GM12801 (cell line): Measurements from ENCODE around the gene CLPSL1.

ENCODE experiments used
- CTCF ChIP-seq: IDR thresholded peaks from one replicate; pipeline ENCODE4 v1.5.1; 2011; ENCODE audit warnings: control low read depth; ENCODE audit not compliant: insufficient read length; ENCODE audit errors: extremely low read depth

CLPSL1 gene

GRCh38 chr6:35737413-35738211 is 43.2 kb upstream of the CLPSL1 start:
- peak; percentile 61 for TF ChIP-seq CTCF

GRCh38 chr6:35739645-35740524 is 40.9 kb upstream of the CLPSL1 start:
- no peak for TF ChIP-seq CTCF

- no peak for TF ChIP-seq CTCF
Measured at GRCh38 chr6:35742842-35743241, 38.0 kb upstream of the CLPSL1 start.

- TF ChIP-seq CTCF: no peak
Measured at GRCh38 chr6:35745509-35745908, 35.3 kb upstream of the CLPSL1 start.

- TF ChIP-seq CTCF: no peak
Measured at GRCh38 chr6:35746516-35746915, 34.3 kb upstream of the CLPSL1 start.

DNA sequence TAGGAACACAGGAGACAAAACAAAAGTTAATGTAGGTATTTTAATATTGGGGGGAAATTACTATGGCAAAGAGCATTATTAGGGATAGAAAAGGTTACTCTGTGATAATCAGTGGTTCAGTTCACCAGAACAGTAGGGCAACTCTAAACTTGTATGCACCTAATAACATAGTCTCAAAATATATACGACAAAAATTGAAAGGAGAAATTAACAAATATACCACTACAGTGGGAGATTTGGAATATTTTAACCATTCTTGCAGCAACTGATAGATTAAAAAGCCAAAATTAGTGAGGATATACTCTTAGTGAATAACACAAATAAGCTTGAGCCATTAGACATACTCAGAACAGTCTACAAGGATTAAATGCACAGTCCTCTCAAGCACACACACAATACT is 32.9 kb upstream of the CLPSL1 start:
- no peak for TF ChIP-seq CTCF

GRCh38 chr6:35750557-35750956 is 30.3 kb upstream of the CLPSL1 start:
- no peak for TF ChIP-seq CTCF
